Trophoblast cell (in vitro differentiated cells and primary cell): ENCODE results near the gene CCZ1B.
"Not testable (repeated sequence)": the region's sequence is repeated elsewhere in the genome, so short reads cannot be mapped to it uniquely, and the experiment has no call there.

Experiments used
- DNase-seq, 2 donors: peaks; one replicate each; pipeline ENCODE4 v3.0.0-alpha.2; 2016
- H2AFZ ChIP-seq: 2 replicates; pipeline ENCODE4 v1.6.1; 2013; ENCODE audit warnings: low read length, moderate library complexity, mild to moderate bottlenecking; ENCODE audit not compliant: insufficient read depth, poor library complexity
- H2AK5ac ChIP-seq: 2 replicates; pipeline ENCODE4 v1.6.1; 2013; ENCODE audit warnings: mild to moderate bottlenecking, low read length
- H2BK120ac ChIP-seq: 2 replicates; pipeline ENCODE4 v1.6.1; 2013; ENCODE audit warnings: low read length, mild to moderate bottlenecking, moderate library complexity; ENCODE audit not compliant: insufficient read depth, poor library complexity
- H2BK12ac ChIP-seq: 2 replicates; pipeline ENCODE4 v1.6.1; 2013; ENCODE audit warnings: mild to moderate bottlenecking, low read length, moderate library complexity
- H2BK5ac ChIP-seq: 2 replicates; pipeline ENCODE4 v1.6.1; 2013; ENCODE audit warnings: low read length, low read depth, moderate library complexity, mild to moderate bottlenecking; ENCODE audit not compliant: poor library complexity
- H3K14ac ChIP-seq: 2 replicates; pipeline ENCODE4 v1.6.1; 2013; ENCODE audit warnings: mild to moderate bottlenecking, low read length
- H3K18ac ChIP-seq: 2 replicates; pipeline ENCODE4 v1.6.1; 2013; ENCODE audit warnings: mild to moderate bottlenecking, low read length
- H3K23ac ChIP-seq: 2 replicates; pipeline ENCODE4 v1.6.1; 2013; ENCODE audit warnings: low read length
- H3K27ac ChIP-seq: 2 replicates; pipeline ENCODE4 v1.5.1; 2013; ENCODE audit warnings: low read depth, mild to moderate bottlenecking, inconsistent platforms, low read length, moderate library complexity
- H3K27me3 ChIP-seq: 2 replicates; pipeline ENCODE4 v1.6.1; 2013; ENCODE audit warnings: inconsistent platforms, mild to moderate bottlenecking, low read length, moderate library complexity; ENCODE audit not compliant: insufficient read depth
- H3K36me3 ChIP-seq, 2 experiments: 1 replicate in 1 of 2; 2 replicates in 1 of 2; pipeline ENCODE4 v1.6.1; 2013; ENCODE audit warnings: low read length in 2 of 2, mild to moderate bottlenecking in 2 of 2, moderate library complexity in 1 of 2; ENCODE audit not compliant: insufficient read depth in 2 of 2, control insufficient read depth in 1 of 2
- H3K4ac ChIP-seq: 2 replicates; pipeline ENCODE4 v1.6.1; 2013; ENCODE audit warnings: low read depth, mild to moderate bottlenecking, low read length, moderate library complexity
- H3K4me1 ChIP-seq, 2 experiments: 1 replicate in 1 of 2; 2 replicates in 1 of 2; pipeline ENCODE4 v1.6.1; 2013; ENCODE audit warnings: low read length in 2 of 2, mild to moderate bottlenecking in 2 of 2, moderate library complexity in 1 of 2; ENCODE audit not compliant: insufficient read depth in 2 of 2, control insufficient read depth in 1 of 2
- H3K4me2 ChIP-seq: 2 replicates; pipeline ENCODE4 v1.6.1; 2013; ENCODE audit warnings: inconsistent platforms, mild to moderate bottlenecking, low read length, moderate library complexity
- H3K4me3 ChIP-seq: 2 replicates; pipeline ENCODE4 v1.5.1; 2013; ENCODE audit warnings: mild to moderate bottlenecking, low read depth, low read length, inconsistent platforms
- H3K79me1 ChIP-seq: one replicate; pipeline ENCODE4 v1.6.1; 2013; ENCODE audit warnings: low read length
- H3K79me2 ChIP-seq: 2 replicates; pipeline ENCODE4 v1.6.1; 2013; ENCODE audit warnings: low read length, mild to moderate bottlenecking; ENCODE audit not compliant: control insufficient read depth, insufficient read depth, poor library complexity
- H3K9ac ChIP-seq: 2 replicates; pipeline ENCODE4 v1.6.1; 2013; ENCODE audit warnings: mild to moderate bottlenecking, low read length
- H3K9me3 ChIP-seq: 2 replicates; pipeline ENCODE4 v1.6.1; 2013; ENCODE audit warnings: low read depth, mild to moderate bottlenecking, control low read depth, inconsistent platforms, low read length; ENCODE audit not compliant: insufficient read depth
- H4K12ac ChIP-seq: 2 replicates; pipeline ENCODE4 v1.6.1; 2013; ENCODE audit warnings: low read depth, mild to moderate bottlenecking, low read length, moderate library complexity
- H4K8ac ChIP-seq: 2 replicates; pipeline ENCODE4 v1.6.1; 2013; ENCODE audit warnings: low read depth, mild to moderate bottlenecking, low read length, moderate library complexity
- H4K91ac ChIP-seq: one replicate; pipeline ENCODE4 v1.6.1; 2013; ENCODE audit warnings: low read depth, mild to moderate bottlenecking, low read length, moderate library complexity
- WGBS: extraction: QIAGEN DNeasy Blood & Tissue Kit; methylation state at CpG from one replicate; pipeline ENCODE4 v1.1.7; 2013; ENCODE audit warnings: missing lambda C conversion rate; ENCODE audit not compliant: insufficient read length, insufficient coverage; ENCODE audit errors: extremely low coverage; 5-methylcytosine and 5-hydroxymethylcytosine counted together

The CCZ1B gene

DNA sequence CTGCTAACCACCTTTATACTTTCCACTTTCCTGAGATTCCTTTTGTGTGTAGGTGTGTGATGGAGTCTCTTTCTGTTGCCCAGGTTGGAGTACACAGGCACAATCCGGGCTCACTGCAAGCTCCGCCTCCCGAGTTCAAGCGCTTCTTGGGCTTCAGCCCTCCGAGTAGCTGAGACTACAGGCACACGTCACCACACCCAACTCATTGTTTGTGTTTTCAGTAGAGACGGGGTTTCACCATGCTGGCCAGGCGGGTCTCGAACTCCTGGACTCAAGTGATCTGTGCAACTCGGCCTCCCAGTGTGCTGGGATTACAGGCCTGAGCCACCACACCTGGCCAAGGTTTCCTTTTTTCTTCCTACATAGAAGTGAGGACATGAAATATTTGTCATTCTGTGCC, 38.7 kb upstream of the CCZ1B start:
- not testable (repeated sequence) for H3K9ac ChIP-seq, H3K79me1 ChIP-seq, H4K91ac ChIP-seq, H3K4ac ChIP-seq, H2BK120ac ChIP-seq, H3K4me3 ChIP-seq, H3K27me3 ChIP-seq, H2AK5ac ChIP-seq, H2BK5ac ChIP-seq, H4K8ac ChIP-seq, H3K79me2 ChIP-seq, H3K36me3 ChIP-seq, H3K18ac ChIP-seq, H3K14ac ChIP-seq, H4K12ac ChIP-seq, H2BK12ac ChIP-seq, H3K4me2 ChIP-seq, H3K27ac ChIP-seq, H2AFZ ChIP-seq, H3K9me3 ChIP-seq, H3K4me1 ChIP-seq, H3K23ac ChIP-seq
- DNase-seq: peak in 1 of 2 donors; percentile 54
- WGBS: no CpG with 5 or more reads among the region's 10 CpGs

DNA sequence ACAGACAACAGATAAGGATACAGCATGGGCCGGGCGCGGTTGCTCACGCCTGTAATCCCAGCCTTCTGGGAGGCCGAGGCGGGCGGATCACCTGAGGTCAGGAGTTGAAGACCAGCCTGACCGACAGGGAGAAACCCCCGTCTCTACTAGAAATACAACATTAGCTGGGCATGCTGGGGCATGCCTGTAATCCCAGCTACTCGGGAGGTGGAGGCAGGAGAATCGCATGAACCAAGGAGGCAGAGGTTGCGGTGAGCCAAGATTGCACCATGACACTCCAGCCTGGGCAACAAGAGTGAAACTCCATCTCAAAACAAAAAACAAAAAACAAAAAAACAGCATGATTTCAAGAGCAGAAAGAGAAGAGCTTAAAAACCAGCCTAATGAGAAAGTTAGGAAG, 38.1 kb upstream of the CCZ1B start:
- not testable (repeated sequence) for H2BK120ac ChIP-seq, H2AFZ ChIP-seq, H4K8ac ChIP-seq, H3K4me1 ChIP-seq, H3K4ac ChIP-seq, H3K27me3 ChIP-seq, H3K4me2 ChIP-seq, H2BK5ac ChIP-seq, H3K4me3 ChIP-seq, H4K12ac ChIP-seq, H3K9ac ChIP-seq, H3K27ac ChIP-seq, H3K79me1 ChIP-seq, H2AK5ac ChIP-seq, H3K79me2 ChIP-seq, H3K9me3 ChIP-seq, H3K36me3 ChIP-seq, H4K91ac ChIP-seq, H3K23ac ChIP-seq, H2BK12ac ChIP-seq, H3K14ac ChIP-seq, H3K18ac ChIP-seq
- no CpG with 5 or more reads among the region's 12 CpGs for WGBS
- DNase-seq: peak; percentile 55 to 71

DNA sequence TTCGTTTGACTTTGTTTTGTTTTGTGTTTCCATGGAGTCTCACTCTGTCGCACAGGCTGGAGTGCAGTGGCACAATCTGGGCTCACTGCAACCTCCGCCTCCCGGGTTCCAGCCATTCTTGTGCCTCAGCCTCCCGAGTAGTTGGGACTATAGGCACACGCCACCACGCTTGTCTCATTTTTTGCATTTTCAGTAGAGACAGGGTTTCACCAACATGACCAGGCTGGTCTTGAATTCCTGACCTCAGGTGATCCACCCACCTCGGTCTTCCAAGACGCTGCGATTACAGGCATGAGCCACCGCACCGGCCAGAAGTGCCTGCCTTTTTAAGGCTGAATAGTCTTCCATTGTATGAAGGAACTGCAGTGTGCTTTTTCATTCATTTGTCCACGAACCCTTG, 36.8 kb upstream of the CCZ1B start:
- H3K27ac ChIP-seq, H3K14ac ChIP-seq, H3K4me3 ChIP-seq, H2BK5ac ChIP-seq, H3K79me1 ChIP-seq, H2AFZ ChIP-seq, H3K79me2 ChIP-seq, H3K18ac ChIP-seq, H3K9ac ChIP-seq, H4K12ac ChIP-seq, H3K23ac ChIP-seq, H2BK120ac ChIP-seq, H3K9me3 ChIP-seq, H3K4me1 ChIP-seq, H2BK12ac ChIP-seq, H4K8ac ChIP-seq, H3K36me3 ChIP-seq, H3K4me2 ChIP-seq, H4K91ac ChIP-seq, H2AK5ac ChIP-seq, H3K4ac ChIP-seq, H3K27me3 ChIP-seq: not testable (repeated sequence)
- no CpG with 5 or more reads among the region's 13 CpGs for WGBS
- peak; percentile 73 to 84 for DNase-seq

DNA sequence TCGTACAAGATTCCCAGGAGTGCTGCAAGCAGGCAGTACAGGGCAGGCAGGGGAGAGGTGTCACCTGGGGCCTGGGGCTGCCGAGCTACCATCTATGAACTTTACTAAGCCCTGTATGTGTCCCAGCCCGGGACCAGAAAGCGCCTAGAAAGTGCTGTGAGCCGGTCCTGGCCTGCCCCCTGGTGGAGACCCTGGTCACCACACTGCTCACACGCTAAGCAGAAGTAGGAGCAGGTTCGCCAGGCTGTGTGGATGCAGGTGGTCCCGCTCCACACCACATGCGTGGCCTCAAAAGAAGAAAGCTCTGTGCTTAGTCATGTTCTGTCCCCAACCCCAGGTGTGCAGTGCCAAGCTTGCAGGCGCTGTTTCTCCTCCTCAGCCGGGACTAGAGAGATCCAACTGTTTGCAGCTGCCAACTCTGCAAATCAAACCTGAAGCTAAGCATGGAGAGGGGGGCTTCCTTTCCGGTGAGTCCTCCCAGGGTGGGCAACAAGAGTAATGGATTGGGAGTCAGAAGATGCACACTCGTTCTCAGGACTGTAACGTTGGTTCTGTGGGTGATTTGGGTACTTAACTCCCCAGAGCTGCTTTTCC, 31.7 kb upstream of the CCZ1B start:
- not testable (repeated sequence) for H3K79me1 ChIP-seq, H3K9ac ChIP-seq, H3K4me3 ChIP-seq, H3K27ac ChIP-seq, H3K14ac ChIP-seq, H2AK5ac ChIP-seq, H3K4me2 ChIP-seq, H3K23ac ChIP-seq, H4K12ac ChIP-seq, H3K4me1 ChIP-seq, H4K91ac ChIP-seq, H3K27me3 ChIP-seq, H3K79me2 ChIP-seq, H3K4ac ChIP-seq, H3K9me3 ChIP-seq, H2BK5ac ChIP-seq, H3K18ac ChIP-seq, H2BK12ac ChIP-seq, H4K8ac ChIP-seq, H2AFZ ChIP-seq, H2BK120ac ChIP-seq, H3K36me3 ChIP-seq
- DNase-seq: peak; percentile 66 to 72
- WGBS: no CpG with 5 or more reads among the region's 14 CpGs
